Limb (tissue), 2 donors: Measurements from ENCODE around the gene GNL3.
"Not testable (repeated sequence)": the region's sequence is repeated elsewhere in the genome, so short reads cannot be mapped to it uniquely, and the experiment has no call there.

Source experiments
- DNase-seq, 2 donors: peaks; one replicate each; pipeline ENCODE4 v3.0.0-alpha.2; 2016; ENCODE audit errors: extremely low spot score in 2 of 2

Gene GNL3

DNA sequence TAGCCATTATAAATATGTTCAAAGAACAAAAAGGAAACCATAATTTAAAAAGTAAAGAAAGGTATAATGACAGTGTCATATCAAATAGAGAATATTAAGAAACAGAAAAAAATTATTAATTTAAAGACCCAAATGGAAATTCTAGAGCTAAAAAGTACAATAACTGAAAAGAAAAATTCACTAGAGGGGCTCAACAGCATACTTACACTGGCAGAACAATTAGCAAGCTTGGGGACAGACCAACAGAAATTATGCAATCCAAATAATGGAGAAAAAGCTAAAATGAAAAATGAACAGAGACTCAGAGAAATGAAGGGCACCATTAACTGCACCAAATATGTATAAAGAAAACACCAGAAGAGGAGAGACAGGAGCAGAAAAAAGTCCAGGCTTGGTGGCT lies 33.8 kb downstream of the GNL3 start:
- no peak for DNase-seq

- no peak for DNase-seq
Observed at GRCh38 chr3:52721002-52721729, 35.3 kb downstream of the GNL3 start.

- no peak for DNase-seq
Observed at GRCh38 chr3:52721730-52722008, 35.8 kb downstream of the GNL3 start.

DNA sequence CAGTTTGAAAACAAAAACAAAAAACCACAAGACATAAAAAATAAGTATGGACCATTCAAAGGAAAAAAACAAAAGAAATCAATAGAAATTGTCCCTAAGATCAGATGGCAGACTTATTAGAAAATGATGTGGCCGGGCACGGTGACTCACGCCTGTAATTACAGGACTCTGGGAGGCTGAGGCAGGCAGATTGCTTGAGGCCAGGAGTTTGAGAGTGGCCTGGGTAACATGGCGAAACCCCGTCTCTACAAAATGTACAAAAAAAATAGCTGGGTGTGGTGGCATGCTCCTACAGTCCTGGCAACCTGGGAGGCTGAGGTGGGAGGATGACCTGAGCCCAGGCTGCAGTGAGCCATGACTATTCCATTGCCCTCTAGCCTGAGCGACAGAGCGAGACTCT lies 36.7 kb downstream of the GNL3 start:
- no peak for DNase-seq

DNA sequence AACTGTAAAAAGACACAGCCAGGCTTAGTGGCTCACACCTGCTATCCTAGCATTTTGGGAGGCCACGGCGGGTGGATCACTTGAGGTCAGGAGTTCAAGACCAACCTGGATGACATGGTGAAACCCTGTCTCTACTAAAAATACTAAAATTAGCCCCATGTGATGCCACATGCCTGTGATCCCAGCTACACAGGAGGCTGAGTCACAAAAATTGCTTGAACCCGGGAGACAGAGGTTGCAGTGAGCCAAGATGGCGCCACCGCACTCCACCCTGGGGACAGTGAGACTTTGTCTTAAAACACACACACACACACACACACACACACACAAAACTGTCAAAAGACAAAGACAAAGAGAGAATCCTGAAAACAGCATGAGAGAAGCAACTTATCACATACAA lies 38.1 kb downstream of the GNL3 start:
- no peak for DNase-seq

GRCh38 chr3:52724511-52724910 lies 38.7 kb downstream of the GNL3 start:
- no peak for DNase-seq

DNA sequence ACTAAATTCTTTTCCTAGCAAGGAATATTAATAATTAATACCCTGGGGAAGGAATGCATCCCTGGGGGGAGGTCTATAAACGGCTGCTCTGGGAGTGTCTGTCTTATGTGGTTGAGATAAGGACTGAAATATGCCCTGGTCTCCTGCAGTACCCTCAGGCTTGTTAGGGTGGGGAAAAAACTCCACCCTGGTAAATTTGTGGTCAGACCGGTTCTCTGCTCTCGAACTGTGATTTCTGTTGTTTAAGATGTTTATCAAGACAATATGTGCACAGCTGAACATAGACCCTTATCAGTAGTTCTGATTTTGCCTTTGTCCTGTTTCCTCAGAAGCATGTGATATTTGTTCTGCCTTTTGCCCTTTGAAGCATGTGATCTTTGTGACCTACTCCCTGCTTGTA lies 42.9 kb downstream of the GNL3 start:
- DNase-seq: not testable (repeated sequence)

- no peak for DNase-seq
Observed at GRCh38 chr3:52730681-52731080, 44.8 kb downstream of the GNL3 start.

DNA sequence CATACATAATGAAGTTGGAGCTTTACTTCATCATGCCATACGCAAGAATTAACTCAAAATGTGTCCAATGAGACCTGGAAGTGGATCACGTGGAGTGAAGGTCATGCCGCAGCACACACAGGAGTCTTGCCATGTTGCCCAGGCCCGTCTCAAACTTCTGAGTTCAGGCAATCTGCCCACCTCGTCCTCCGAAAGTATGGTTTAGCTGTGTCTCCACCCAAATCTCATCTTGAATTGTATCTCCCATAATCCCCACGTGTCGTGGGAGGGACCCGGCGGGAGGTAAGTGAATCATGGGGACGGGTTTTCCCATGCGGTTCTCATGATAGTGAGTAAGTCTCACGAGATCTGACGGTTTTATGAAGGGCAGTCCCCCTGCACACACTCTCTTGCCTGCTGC lies 45.8 kb downstream of the GNL3 start:
- DNase-seq: no peak

- DNase-seq: no peak
Observed at GRCh38 chr3:52733256-52733891, 47.5 kb downstream of the GNL3 start.

DNA sequence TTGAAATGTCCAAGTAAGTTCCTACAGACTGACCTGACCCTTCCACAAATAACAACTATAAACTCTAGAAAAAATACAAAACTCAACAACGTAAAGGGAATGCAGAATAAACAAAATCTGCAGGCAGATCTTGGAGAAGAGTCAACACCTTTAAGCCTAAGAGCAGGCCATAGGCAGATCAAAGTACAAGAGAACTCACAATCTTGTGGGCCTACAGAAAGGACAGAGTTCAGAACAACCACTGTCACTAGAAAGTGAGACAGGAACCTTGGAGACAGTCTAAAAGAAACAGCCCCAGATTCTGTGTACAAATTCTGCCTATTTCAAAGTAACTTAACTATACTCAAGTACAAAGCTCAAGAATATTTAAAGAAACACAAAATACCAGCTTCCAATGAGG lies 53.9 kb downstream of the GNL3 start:
- DNase-seq: no peak

DNA sequence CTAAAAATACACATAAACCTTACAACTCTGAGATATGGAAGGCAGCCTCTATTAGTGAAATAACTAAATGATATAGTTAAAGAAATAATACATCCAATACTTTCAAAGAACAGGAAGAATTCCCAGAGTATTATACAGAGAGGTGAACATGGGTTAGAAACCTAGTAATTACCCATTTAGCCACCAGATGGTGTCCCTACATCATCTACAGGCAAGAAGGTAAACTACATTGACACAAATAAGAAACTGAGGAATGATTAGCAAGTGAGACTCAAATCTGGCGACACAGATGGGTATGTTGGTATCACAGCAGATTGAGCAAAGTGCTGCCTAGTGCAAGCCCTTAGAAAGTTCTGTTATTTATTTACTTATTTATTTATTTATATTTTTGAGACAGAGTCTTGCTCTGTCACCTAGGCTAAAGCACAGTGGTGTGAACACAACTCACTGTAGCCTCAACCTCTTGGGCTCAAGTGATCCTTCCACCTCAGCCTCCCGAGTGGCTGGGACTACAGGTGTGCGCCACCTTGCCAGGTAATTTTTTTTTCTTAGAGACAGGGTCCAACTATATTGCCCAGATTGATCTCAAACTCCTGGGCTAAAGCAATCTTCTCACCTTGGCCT lies 56.7 kb downstream of the GNL3 start:
- peak; percentile 13 to 27 for DNase-seq

GRCh38 chr3:52743152-52743551 lies 57.3 kb downstream of the GNL3 start:
- no peak for DNase-seq

DNA sequence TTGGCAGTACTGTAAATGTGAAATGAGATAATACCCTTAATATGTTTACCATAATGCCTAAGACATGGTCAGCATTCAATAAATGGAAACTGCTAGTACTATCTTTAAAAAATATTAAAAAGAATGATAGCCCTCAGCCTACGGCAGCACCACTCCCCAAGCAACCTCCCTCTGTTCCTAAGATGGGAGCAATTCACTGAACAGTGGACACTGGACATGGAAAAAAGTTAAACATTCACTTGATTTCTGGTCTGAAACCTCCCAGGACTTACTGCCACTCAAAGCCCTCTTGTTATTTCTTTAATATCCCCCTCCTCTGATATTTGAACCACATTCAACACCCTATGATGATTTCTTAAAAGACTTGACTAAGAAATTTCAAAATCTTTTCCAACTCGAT lies 57.9 kb downstream of the GNL3 start:
- DNase-seq: no peak
